Pancreas (tissue), 10 donors: ENCODE data around the gene HPDL. TPM values are rescaled to one million over a fixed set of nuclear protein-coding genes. Genes with fewer than 3 reads are reported as not detected.
"Not testable (repeated sequence)": the region's sequence is repeated elsewhere in the genome, so short reads cannot be mapped to it uniquely, and the experiment has no call there.

Experiments used
- ATAC-seq, 4 donors: fragments of 200-7000 bp; cut with Tn5 transposase; one replicate each; pipeline versions ENCODE4 v1.8.0 to v1.9.1; 2020; ENCODE audit warnings: mild to moderate bottlenecking in 4 of 4, moderate library complexity in 4 of 4
- DNase-seq, 6 donors: peaks; one replicate each; pipeline ENCODE4 v3.0.0-alpha.2; 2020
- FAIRE-seq: peaks from 2 replicates; lab custom pipeline; 2012; peaks lifted over from hg19 to GRCh38; lab: Jason Lieb, UNC
- H3K27ac ChIP-seq, 4 donors: fragments of 200-600 bp; sonication (generic); 1 replicate in 3 of 4; 2 replicates in 1 of 4; pipeline versions ENCODE4 v1.5.0 to v1.8.0; 2020
- H3K27me3 ChIP-seq, 4 donors: fragments of 200-600 bp; one replicate each; pipeline ENCODE4 v1.8.0; 2021
- H3K36me3 ChIP-seq, 3 donors: fragments of 200-600 bp; sonication (generic) in 1 of 3; one replicate each; pipeline versions ENCODE4 v1.5.0 to v1.8.0; 2020 to 2021
- H3K4me1 ChIP-seq, 3 donors: fragments of 200-600 bp; one replicate each; pipeline ENCODE4 v1.8.0; 2021
- H3K4me3 ChIP-seq, 4 donors: fragments of 200-600 bp; sonication (generic) in 2 of 4; one replicate each; pipeline versions ENCODE4 v1.5.0 to v1.8.0; 2020 to 2021
- H3K9me3 ChIP-seq, 4 donors: fragments of 200-600 bp; one replicate each; pipeline ENCODE4 v1.8.0; 2021
- CTCF ChIP-seq, 4 donors: fragments of 200-600 bp; sonication (generic) in 3 of 4; IDR thresholded peaks; one replicate each; pipeline versions ENCODE4 v1.5.0 to v1.8.0; 2021; ENCODE audit warnings: antibody characterized with exemption in 4 of 4
- WGBS, 2 donors: extraction: QIAGEN DNeasy Blood & Tissue Kit; methylation state at CpG; one replicate each; pipeline ENCODE4 v1.1.7; 2013; 5-methylcytosine and 5-hydroxymethylcytosine counted together
- intact Hi-C, 3 donors: fragments of 100-400 bp; cut with DNase I; formaldehyde crosslinking; loops; one replicate each; pipeline versions ENCODE4 v1.11.1 to v1.14.2; 2022
- polyA plus RNA-seq, 2 donors: library from polyadenylated mRNA; stranded (reverse); fragments of 200-250 nt; gene quantifications; one replicate each; pipeline ENCODE4 v1.2.3, GENCODE V29; 2013
- total RNA-seq, 6 donors: library from RNA; stranded (reverse); fragmentation: NEBNext Ultra II Directional in 4 of 6; extraction: Animal tissue kit (Norgen Biotek cat#: 25700) in 4 of 6; gene quantifications; one replicate each; pipeline versions ENCODE4 v1.2.1 to v1.2.4, GENCODE V29; 2021 to 2023
- donor health status: healthy with polysubstance abuse.
- donor health status: DM: no; HTN: no; CAD: no; lungs with moderate emphysema.
- donor health status: DM: no; HTN: no; CAD: no.
- donor health status: control.
- donor health status: control.
- donor health status: Bipolar disorder and iron deficiency.
- donor health status: DM: yes; HTN: yes; CAD: no.
- donor health status: DM: no; HTN: no; CAD: no.
- donor health status: DM: no; HTN: no; CAD: no.
- donor health status: DM: yes; HTN: yes; CAD: no.

Gene HPDL
- under 1 TPM in 5 of 6 donors, not detected in 1; 0.14 to 0.85 (median 0.31) TPM for total RNA-seq
- polyA plus RNA-seq = under 1 TPM; 0.23 TPM

- peak within 1 kb of the TSS; percentile 31 to 63 (median 38) for H3K4me3 ChIP-seq
- WGBS, 2 donors = 8 to 9% methylated on average over 78 to 96 of the region's 96 CpGs
- TF ChIP-seq CTCF (IDR thresholded peaks at IDR 0.05) = no peak
- no peaks in the 10 kb centered on the region for H3K27me3 ChIP-seq
- DNase-seq (peak; percentile 48 to 82 (median 67)), ATAC-seq (peak; percentile 86 to 96 (median 92)), FAIRE-seq (no peak)
- no peak within 1 kb of the TSS for H3K27ac ChIP-seq
- peaks cover 0 to 8% (median 0%) of the 10 kb centered on the region in 3 donors for H3K36me3 ChIP-seq
- intact Hi-C loops = no loop called here
- no peaks in the 10 kb centered on the region for H3K9me3 ChIP-seq
- peaks cover 0 to 8% (median 5%) of the 10 kb centered on the region in 3 donors for H3K4me1 ChIP-seq
These were observed at the start of gene HPDL for GRCh38 chr1:45326627-45327623. Gene HPDL, plus strand, starts transcription at chr1:45326895. Its CDS starts 254 bp downstream, at chr1:45327149.

- Histone ChIP-seq H3K4me1 (no peaks in the 10 kb centered on the region), H3K4me3 (no peak overlapping the region), H3K27me3 (no peaks in the 10 kb centered on the region), H3K27ac (no peak overlapping the region), H3K36me3 (no peaks in the 10 kb centered on the region), H3K9me3 (no peaks in the 10 kb centered on the region)
- intact Hi-C loops = no loop called here
- no peak for FAIRE-seq
- 74 to 84% methylated on average over 3 of the region's 3 CpGs for WGBS, 2 donors
- no peak for TF ChIP-seq CTCF (IDR thresholded peaks at IDR 0.05)
- no peak for DNase-seq
- no peak for ATAC-seq
These were observed 44.3 kb upstream of the HPDL start for GRCh38 chr1:45282351-45282750.

- H3K9me3 ChIP-seq, H3K4me3 ChIP-seq, H3K27ac ChIP-seq, H3K36me3 ChIP-seq, H3K4me1 ChIP-seq, FAIRE-seq, DNase-seq, ATAC-seq, intact Hi-C loops, H3K27me3 ChIP-seq: not testable (repeated sequence)
- 79 to 82% methylated on average over 9 of the region's 9 CpGs for WGBS, 2 donors
These were observed 41.8 kb upstream of the HPDL start for GRCh38 chr1:45284858-45285257.

- DNase-seq, H3K4me3 ChIP-seq, H3K4me1 ChIP-seq, H3K27me3 ChIP-seq, H3K36me3 ChIP-seq, ATAC-seq, H3K9me3 ChIP-seq, FAIRE-seq, intact Hi-C loops, H3K27ac ChIP-seq: not testable (repeated sequence)
- 77 to 78% methylated on average over 2 of the region's 3 CpGs for WGBS, 2 donors
These were observed 40.2 kb upstream of the HPDL start for GRCh38 chr1:45286521-45286920.

GRCh38 chr1:45291002-45291401 lies 35.7 kb upstream of the HPDL start:
- 84 to 85% methylated on average over 6 of the region's 6 CpGs for WGBS, 2 donors
- H3K27ac ChIP-seq, H3K36me3 ChIP-seq, FAIRE-seq, H3K9me3 ChIP-seq, H3K4me1 ChIP-seq, ATAC-seq, H3K27me3 ChIP-seq, intact Hi-C loops, H3K4me3 ChIP-seq, DNase-seq: not testable (repeated sequence)

GRCh38 chr1:45291716-45292115 lies 35.0 kb upstream of the HPDL start:
- no peak overlapping the region for H3K27ac ChIP-seq
- TF ChIP-seq CTCF (IDR thresholded peaks at IDR 0.05) = no peak
- H3K4me3 ChIP-seq = no peak overlapping the region
- WGBS, 2 donors = 44 to 56% methylated on average over 2 of the region's 2 CpGs
- intact Hi-C loops = no loop called here
- no peak for ATAC-seq
- no peaks in the 10 kb centered on the region for H3K36me3 ChIP-seq
- no peak for FAIRE-seq
- H3K9me3 ChIP-seq = no peaks in the 10 kb centered on the region
- no peaks in the 10 kb centered on the region for H3K27me3 ChIP-seq
- DNase-seq = no peak
- no peaks in the 10 kb centered on the region for H3K4me1 ChIP-seq
